ENCODE measurements around the gene EMX2.

DNA sequence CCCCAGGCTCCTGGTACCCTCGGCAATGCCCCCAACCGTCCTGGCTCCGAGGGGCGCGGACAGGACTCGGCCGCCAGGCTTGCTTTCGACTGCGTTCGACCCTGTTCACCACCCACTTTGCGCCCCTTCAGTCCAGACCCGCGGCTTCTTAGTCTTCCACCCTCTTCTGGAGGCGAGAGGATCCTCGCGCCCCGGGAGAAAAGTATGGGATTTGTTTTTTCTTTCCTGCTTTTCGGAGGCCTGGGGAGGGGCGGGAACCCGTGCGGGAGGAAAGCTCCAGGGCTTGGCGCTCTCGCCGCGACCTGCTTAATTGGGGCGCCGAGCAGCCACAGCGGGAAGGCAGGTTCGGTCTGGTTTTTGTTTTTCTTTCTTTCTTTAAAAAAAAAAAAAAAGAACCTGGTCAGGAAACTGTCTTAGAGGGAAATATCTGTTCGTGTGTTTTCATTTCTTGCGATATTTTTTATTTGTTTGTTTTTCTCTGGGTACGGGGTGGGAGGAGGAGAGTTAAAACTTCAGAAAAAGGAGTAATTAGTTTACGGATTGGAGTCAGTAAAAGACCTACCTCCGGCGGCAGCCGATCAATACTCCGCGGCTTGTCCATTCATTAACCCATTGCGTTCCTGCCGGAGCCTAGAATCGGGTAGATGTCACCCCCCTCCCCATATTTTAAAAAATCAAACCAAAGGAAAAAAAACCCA lies 1.6 kb downstream of the EMX2 start:
- no peak for TF ChIP-seq CTCF (IDR thresholded peaks at IDR 0.05; ENCODE audit: low read length)
- TF ChIP-seq EZH2 (IDR thresholded peaks at IDR 0.05; ENCODE audit: borderline replicate concordance, low read length), result no peak

Data from OCI-LY1 (cell line).